ENCODE results near the gene TBL1X. TPM values are rescaled to one million over a fixed set of nuclear protein-coding genes. Genes with fewer than 3 reads are reported as not detected.

Gene TBL1X
- total RNA-seq, 2 donors from 2014 or later: 25.5 to 49.3 TPM

DNA sequence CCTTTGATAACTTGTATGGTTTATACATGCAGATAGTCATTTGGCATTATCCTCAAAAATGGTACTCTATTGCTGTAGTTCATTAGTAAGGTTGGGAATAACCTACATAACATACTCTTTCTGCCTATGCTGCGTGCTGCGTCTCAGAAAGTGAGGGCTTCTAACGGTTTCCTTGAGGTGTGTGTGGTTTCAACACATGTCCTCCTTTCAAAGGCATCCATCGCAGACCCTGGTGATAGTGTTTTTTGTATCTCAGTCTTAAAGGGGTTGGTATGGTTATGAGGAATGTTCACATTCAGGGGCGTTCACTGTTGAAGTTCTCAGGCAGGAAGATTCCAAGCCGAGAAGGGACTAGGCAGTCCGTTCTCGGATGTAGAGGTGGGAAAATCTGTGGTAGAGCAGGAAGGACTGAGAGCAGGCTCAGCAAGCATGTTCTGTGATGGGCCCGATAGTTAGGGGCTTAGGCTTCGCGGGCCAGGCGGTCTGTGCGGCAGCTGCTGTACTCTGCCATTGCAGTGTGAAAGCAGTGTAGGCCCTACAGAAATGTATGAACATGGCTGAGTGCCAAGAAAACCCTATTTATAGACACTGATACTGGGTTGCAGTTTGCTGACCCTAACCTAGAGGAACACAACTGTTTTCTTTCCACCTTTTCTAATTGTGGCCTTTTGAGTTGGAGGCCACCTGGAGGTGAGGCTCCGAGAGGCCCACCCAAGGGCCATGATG lies 177.6 kb downstream of the TBL1X start:
- no peak for DNase-seq (ENCODE audit: low spot score)
- intact Hi-C loops (cut with DNase I): no loop called here

DNA sequence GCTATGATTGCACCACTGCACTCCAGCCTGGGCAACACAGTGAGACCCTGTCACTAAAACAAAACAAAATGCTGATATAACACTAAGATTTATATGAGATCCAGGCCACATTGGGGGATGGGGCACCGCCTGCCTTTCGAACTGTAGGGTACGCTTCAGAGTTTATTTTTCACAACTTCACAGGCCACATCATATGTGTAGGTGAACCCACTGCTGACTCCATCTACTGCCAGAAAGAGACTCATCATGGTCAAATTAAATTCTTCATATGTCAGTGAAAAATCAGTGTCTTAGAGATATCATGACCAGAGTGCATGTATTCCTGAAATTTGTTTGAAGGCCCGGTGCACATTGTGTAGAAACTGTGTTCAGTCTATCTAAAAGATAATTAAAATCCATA lies 178.9 kb downstream of the TBL1X start:
- DNase-seq (ENCODE audit: low spot score): no peak
- intact Hi-C loops (cut with DNase I): no loop called here

DNA sequence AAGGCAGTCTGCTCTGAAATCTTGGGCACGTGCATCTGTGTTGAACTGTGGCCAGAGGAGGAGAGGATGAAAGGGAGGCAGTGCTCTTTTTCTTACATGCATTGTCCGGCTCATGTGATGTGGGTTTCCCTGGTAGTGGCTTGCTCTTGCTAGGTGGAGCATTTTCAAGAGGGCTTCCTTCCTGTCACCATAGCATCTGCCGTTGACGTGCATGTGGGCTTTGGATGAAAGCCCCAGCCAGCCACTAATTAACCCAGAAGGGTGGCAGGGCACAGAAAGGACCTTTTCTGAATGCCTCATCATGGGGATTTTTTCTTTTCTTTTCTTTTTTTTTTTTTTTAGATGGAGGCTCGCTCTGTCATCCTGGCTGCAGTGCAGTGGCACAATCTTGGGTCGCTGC lies 179.5 kb downstream of the TBL1X start:
- intact Hi-C loops (cut with DNase I): no loop called here

DNA sequence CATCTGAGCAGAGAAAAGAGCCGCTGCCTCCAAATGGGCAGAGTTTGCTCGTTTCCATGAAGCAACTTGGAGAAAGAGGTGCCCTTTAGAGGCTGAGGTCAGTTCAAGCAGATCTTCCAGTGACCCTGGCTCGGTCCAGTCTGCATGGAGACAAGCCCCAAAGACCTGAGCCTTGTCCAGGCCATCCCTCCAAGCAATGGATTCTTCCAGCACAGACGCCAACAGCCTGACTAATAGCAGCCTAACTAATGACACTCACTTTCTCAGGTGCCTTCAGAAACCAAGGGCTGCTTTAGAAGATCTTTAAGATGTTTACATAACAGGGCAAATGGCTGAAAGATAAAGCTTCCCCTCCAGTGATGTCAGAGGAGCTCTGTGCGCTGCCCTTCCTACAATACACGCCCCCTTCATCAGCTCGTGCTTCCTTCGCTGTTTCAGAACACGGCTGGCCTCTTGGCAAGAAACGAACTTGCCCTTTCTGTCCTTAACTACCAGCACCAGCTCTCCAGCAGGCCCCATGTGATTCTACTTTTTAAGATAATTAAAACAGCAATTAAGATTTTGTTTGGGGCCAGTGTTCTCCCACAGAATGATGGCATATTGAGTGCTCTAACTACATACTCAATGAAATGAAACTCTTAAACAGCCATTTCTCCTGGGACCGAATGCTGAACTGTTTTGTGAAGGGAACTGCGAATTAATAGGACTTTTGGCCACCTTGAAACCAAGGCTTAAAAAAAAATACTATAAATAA lies 181.8 kb downstream of the TBL1X start:
- DNase-seq (ENCODE audit: low spot score): no peak
- intact Hi-C loops (cut with DNase I): no loop called here

More for the DNA sequence above, 179.5 kb downstream of the TBL1X start:
- no peak for DNase-seq (ENCODE audit: low spot score)

DNA sequence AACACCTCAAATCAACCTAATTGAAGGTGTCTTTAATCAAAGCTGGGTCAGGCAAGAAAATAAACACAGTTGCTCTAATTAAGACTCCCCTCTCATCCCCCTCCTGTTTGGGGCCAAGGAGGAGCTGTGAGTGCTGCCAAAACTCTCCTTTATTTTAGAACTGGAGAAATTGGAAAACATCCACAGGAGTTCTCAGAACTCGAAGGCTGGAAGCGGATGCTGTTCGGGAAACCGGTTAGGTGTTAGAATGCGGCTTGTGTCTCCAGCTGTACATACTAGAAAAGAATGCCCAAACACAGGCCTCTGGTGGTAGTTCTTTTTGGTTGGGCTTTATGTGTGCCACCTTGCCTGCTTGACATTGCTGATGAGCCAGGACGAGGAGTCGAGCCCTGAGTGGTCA lies 182.6 kb downstream of the TBL1X start:
- intact Hi-C loops (cut with DNase I): no loop called here
- DNase-seq (ENCODE audit: low spot score): no peak

DNA sequence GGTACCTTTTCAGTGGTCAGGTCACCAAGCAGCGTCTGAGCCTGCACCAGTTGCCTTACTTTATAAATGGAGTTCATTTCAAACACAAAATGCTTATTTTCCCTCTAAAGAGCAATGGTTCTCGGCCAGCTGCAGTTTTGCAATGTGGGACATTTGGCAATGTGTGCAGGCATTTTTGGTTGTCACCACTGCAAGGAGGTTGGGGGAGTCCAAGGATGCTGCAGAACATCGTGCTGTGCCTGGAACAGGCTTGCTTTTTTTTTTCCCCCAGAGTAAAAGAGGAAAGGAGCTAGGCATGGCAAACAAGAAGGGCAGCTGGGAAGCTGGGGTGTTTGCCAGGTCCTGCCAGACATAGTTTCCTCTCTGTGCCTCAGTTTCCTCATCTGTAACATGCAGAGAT lies 185.2 kb downstream of the TBL1X start:
- intact Hi-C loops (cut with DNase I): no loop called here
- no peak for DNase-seq (ENCODE audit: low spot score)

DNA sequence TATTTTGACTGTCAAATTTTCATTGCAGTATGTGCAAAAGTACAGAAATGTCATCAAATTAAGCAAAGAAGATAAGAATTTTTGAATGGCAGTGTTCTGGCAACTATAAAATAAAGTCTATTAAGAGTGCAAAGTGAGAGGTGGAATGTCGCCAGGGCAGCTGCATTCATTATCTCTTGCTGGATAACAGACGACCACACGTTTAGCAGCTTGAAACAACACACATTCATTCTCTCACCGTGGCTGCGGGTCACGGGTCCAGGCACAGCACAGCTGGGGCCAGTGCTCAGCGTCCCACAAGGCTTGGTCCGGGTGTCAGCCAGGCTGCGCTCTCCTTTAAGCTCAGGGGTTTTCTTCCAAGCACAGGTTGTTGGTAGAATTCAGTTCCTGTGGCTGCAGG lies 186.9 kb downstream of the TBL1X start:
- DNase-seq (ENCODE audit: low spot score): no peak
- intact Hi-C loops (cut with DNase I): no loop called here

DNA sequence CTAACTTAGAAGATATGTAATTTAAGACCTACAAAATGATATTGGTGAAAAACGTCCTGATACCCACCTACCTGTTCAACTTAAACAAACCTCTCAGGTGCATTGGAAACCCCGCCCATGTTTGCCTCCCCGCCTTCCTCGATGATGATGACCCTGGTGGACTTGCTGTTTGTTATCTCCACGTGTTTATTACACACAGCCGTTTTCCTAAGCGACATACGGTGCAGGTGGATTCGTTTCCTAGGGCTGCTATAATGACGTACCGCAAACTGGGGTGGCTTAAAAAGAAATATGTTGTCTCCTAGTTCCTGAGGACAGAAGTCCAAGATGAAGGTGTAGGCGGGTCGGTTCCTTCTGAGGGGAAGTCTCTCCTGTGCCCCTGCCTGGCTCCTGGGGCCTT lies 190.1 kb downstream of the TBL1X start:
- DNase-seq (ENCODE audit: low spot score): no peak
- intact Hi-C loops (cut with DNase I): no loop called here

DNA sequence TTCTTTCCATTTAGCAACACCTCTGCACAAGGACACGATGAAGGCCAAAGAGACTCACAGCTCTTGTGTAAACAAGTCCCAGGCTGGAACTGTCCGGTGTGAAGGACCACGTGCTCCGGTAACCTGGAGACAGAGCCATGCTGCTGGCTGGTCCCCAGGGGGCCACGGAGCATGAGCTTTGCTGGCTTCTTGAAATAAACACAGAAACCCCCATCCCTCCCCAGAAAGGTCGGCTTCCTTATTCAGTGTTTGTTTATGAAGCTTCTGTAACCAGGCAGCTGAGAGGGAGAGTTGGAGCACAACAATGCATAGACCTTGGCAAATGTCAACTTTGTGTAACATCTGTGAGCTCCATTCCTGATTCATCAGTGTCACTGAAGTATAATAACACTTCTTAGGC lies 191.4 kb downstream of the TBL1X start:
- intact Hi-C loops (cut with DNase I): no loop called here
- DNase-seq (ENCODE audit: low spot score): no peak

DNA sequence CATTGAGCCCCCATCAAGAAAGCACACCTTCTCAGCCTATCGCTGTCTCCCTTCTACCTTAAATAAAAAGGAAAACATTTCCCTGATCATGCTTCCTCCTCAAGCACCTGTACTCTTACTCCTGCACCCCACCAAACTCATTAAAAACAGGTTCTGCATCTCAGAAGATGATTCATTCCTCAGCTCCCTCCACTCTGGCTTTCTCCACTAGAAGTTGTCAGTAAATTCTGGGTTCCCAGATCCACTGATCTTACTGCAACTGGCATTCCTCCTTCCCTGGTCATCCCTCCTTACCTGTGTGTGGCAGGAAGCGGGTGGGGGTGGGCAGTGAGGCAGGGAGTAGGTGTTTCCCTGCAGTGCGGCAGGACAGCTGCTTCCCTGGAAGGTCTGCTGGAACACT lies 192.0 kb downstream of the TBL1X start:
- no peak for DNase-seq (ENCODE audit: low spot score)
- intact Hi-C loops (cut with DNase I): no loop called here

DNA sequence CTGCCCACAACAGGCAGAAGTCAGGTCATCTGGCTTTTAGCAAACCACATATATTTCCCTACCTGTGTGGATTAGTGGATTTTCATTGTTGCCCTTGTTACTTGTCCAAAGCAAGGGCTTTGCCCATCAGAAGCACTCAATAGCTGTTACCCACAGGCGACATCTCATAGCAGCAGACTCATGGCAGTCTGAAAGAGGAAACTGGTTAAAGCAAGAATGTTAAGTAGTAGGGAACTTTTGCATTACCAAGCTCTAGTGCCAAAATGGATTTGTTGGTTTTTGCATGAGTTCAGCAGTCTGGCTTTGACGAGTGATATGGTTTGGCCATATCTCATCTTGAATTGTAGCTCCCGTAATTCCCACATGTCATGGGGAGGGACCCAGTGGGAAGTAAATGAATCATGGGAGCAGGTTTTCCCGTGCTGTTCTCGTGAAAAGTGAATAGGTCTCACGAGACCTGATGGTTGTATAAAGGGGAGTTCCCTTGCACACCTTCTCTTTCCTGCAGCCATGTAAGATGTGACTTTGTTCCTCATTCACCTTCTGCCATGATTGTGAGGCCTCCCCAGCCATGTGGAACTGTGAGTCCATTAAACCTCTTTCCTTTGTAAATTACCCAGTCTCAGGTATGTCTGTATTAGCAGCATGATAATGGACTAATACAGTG lies 192.9 kb downstream of the TBL1X start:
- no peak for DNase-seq (ENCODE audit: low spot score)
- intact Hi-C loops (cut with DNase I): no loop called here

DNA sequence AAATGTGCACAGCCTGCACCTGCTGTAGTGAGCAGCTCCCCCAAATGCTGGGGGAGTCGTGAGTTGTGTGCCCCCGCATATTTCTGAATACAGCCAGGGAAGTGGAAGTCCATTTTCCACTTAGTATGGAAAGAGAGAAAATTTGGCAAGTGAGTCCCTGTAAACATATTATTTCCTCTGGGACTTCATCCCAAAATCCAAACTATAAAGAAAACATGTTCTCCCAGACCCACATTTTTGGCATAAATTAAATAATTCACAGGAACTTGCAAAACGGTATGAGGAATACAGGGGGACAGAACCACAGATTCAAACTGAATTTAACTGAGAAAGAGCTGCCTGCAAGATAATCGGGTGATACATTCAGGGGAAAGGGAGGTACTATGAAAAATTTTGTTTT lies 193.6 kb downstream of the TBL1X start:
- intact Hi-C loops (cut with DNase I): no loop called here
- no peak for DNase-seq (ENCODE audit: low spot score)

DNA sequence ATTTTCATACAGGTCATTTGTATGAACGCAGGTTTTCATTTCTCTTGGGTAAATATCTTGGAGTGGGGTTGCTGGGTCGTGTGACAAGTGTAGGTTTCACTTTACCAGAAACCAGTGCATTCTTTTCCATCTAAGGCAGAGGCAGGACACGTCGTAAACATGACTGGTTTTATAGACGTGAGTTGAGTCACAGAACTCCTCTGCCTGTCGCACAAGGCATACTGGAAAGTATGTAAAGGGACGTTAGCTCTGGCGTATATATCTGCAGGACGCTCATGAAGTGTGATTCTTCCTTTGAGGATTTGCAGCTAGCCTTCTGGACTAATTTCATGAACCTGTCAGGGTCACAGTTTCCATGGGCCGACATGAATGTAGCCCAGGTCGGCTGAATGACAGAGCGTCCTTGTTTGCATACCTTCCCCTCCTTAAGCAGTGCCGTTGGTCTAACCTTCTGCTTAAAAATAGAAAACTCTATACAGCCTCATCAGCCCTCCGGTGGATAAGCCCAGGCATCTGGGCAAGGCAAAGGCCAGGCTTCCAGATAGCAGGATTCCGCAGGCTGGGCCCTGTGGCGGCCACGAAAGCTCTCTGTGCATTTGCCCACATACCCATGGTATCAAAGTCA lies 194.8 kb downstream of the TBL1X start:
- intact Hi-C loops (cut with DNase I): no loop called here

DNA sequence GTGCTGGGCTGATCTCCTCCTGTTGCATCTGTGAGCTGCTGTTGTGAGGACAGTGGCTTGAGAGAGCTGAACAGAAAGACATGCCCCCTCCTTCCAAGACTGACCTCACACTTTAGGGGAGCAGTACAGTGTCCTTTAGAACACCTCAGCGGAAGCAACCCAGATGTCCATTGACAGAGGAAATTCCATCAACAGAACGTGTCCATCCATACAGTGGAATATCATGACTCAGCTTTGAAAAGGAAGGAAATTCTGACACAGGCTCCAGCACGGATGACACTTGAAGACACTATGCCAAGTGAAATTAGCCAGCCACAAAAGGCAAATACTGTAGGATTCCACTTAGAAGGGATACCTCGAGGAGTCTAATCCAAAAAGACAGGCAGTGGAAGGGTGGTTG lies 197.3 kb downstream of the TBL1X start:
- intact Hi-C loops (cut with DNase I): no loop called here

More for the DNA sequence above, 194.8 kb downstream of the TBL1X start:
- no peak for DNase-seq (ENCODE audit: low spot score)

DNA sequence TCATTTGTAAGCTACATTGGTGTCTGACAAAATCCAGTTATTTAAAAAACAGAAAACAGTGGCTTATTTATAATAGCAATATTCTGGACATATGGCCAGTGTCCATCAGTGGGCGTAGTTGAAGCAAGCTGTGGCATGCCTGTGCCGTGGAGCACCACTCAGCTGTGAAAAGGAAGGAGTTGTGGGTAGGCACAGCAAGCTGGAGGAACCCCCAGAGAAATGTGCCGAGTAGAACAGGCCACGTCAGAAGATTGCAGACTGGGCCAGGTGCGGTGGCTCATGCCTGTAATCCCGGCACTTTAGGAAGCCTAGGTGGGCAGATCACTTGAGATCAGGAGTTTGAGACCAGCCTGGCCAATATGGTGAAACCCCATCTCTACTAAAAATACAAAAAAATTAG lies 198.4 kb downstream of the TBL1X start:
- DNase-seq (ENCODE audit: low spot score): no peak
- intact Hi-C loops (cut with DNase I): no loop called here

More for the DNA sequence above, 197.3 kb downstream of the TBL1X start:
- DNase-seq (ENCODE audit: low spot score): no peak

DNA sequence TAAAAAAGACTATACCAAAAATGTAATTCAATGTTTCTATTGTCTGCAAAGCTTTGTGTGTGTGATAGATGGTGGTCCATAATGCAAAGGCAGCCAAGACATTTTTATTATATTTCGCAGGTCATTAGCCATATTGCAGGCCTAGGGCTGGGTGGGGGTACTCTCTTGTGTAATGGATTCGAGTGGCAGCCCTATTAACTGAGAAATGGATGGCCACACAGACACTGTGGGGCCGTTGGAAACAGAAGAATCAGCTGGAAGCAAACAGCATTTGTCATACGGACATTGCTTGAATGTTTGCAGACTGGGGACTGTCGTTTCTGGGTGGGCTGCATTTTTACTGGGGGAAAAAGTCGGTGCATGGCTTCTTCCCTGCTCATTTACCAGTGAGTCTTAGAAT lies 199.4 kb downstream of the TBL1X start:
- no peak for DNase-seq (ENCODE audit: low spot score)
- intact Hi-C loops (cut with DNase I): no loop called here

DNA sequence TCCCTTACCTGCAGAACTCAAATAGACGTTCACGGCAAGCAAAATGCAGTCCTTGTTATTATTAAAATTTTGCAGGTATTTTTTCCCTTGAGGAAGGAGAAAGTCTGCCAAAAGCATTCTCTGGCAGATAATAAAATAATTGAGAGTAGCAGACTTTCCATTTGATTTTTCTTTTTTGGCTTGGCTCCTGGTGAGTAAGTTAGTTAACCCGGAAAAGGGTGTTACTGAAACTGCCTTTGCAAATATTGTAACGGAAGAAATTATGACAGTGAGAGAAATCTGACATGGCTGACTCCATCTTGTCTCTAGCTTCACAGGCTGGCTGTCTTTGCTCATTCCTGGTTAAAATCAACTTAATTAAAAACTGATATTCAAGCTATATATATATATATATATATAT lies 200.3 kb downstream of the TBL1X start:
- intact Hi-C loops (cut with DNase I): loop anchor here in 1 of 2 donors (1.0 kb wide), 1 partner anchor 47 kb away; no protein-coding TSS in a partner anchor
- DNase-seq (ENCODE audit: low spot score): no peak

DNA sequence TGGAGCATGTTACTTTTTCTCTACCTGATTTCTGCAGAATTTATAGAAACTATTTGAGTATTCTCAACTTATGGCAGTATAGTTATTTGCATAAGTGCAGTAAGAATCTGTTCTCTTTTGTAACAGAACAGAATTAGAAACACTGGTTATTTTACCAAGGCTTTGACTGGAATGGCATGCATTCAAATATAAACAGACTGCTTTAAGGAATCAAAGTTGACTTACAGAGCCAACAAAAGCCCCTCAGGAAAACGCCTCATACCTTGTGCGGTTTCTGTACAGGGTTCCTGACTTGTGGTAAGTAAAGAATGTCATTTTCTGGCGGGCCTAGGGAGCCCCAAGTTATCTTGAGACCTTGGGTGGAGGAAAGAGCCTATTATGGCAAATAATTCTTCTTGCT lies 203.7 kb downstream of the TBL1X start:
- intact Hi-C loops (cut with DNase I): no loop called here
- no peak for DNase-seq (ENCODE audit: low spot score)

DNA sequence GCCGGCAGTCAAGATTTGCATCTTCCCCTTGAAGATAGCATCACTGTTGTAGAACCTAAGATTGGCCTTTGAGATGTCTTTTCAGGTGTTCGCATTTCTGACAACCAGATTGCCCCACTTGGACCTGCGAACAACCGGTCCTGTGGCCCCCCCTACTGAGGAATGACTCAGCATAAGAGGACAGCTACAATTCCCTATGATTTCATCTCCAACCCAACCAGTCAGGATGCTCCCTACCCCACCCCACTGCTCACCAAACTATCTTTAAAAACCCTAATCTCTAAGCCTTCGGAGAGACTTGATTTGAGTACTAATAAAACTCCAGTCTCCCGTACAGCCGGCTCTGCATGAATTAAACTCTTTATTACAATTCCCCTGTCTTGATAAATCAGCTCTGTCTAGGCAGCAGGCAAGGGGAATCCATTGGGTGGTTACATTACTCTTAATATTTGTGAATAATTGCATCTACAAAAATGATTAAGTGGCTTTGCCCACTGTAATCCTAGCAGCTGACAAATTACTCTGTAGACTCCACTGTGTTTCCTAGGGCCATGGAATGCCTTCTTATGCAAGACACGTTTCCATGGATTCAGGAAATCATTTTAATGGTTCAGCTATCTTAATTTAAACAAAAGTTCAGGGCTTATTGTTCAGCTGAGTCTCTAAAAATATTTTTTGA lies 205.4 kb downstream of the TBL1X start:
- intact Hi-C loops (cut with DNase I): no loop called here
- no peak for DNase-seq (ENCODE audit: low spot score)

Measured in posterior vena cava (tissue), 2 donors.